ENCODE data around the gene BOK.

DNA sequence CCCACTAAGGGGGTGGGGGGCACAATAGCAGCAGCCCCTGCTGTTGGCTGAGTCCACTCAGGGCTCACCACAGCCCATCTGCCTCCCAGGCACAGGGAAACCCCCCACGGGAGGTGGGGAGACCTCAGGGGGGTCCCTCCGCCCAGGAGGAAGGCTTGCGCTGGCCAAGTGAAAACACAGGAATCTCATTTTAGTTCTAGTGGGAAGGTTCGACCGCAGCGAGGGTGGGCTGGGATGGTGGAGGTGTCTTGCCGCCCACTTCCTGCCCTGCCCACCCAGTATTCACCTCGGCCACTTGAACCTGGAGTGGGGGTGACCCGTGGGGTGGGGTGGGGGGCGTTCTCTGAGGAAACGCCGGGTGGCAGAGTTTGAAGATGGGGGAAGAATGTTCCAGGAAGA lies 6.9 kb upstream of the BOK start:
- TF ChIP-seq EZH2 (IDR thresholded peaks at IDR 0.05; ENCODE audit: low read length, unreplicated experiment), result no peak
- no peak for TF ChIP-seq CTCF (conservative IDR thresholded peaks at IDR 0.05; ENCODE audit: low read depth, low read length)
- TF ChIP-seq EZH2phosphoT487 (IDR thresholded peaks at IDR 0.05; ENCODE audit: borderline replicate concordance, low read length), result no peak

Data from PC-3 (cell line).